C4-2B (cell line): ENCODE results near the gene SCYL1.

ENCODE experiments used
- H3K27ac ChIP-seq: fragments of 450-650 bp; 2 replicates; pipeline ENCODE4 v1.5.1; 2017
- ZFX ChIP-seq: fragments of 450-650 bp; IDR thresholded peaks from 2 replicates; pipeline ENCODE4 v1.6.1; 2017
- TF ChIP-seq, protein P1 (sequence below): fragments of 450-650 bp; conservative IDR thresholded peaks from 2 replicates; pipeline ENCODE4 v1.5.1; 2017; ENCODE audit warnings: mild to moderate bottlenecking

The SCYL1 gene

DNA sequence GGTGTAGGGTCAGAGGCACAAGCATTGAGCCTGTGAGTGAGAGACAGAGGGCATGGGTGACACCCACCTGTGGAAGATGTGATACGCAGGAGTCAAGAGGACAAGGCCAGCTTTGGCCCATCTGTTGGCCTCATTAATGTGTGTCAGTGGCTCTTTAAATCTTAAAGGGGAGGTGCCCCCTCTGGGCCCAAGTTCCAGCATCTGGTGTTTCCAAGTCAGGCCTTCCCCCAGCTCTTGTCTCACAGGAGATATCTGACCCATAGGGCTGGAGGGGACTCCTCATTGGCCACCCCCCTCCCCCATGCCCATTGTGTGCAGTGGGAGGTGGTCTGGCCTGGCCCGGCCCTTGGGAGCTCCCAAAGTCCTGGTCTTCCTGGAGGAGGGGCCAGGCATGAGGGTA, 61.8 kb downstream of the SCYL1 start:
- TF ChIP-seq, protein P1, sequence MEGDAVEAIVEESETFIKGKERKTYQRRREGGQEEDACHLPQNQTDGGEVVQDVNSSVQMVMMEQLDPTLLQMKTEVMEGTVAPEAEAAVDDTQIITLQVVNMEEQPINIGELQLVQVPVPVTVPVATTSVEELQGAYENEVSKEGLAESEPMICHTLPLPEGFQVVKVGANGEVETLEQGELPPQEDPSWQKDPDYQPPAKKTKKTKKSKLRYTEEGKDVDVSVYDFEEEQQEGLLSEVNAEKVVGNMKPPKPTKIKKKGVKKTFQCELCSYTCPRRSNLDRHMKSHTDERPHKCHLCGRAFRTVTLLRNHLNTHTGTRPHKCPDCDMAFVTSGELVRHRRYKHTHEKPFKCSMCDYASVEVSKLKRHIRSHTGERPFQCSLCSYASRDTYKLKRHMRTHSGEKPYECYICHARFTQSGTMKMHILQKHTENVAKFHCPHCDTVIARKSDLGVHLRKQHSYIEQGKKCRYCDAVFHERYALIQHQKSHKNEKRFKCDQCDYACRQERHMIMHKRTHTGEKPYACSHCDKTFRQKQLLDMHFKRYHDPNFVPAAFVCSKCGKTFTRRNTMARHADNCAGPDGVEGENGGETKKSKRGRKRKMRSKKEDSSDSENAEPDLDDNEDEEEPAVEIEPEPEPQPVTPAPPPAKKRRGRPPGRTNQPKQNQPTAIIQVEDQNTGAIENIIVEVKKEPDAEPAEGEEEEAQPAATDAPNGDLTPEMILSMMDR, result no peak
- no peak for TF ChIP-seq ZFX
- no peak overlapping the region for H3K27ac ChIP-seq
